Measurements from ENCODE around the gene TTLL3. TPM values are rescaled to one million over a fixed set of nuclear protein-coding genes. Genes with fewer than 3 reads are reported as not detected.

The TTLL3 gene
- total and polyA plus RNA-seq, 11 donors, result 4.7 to 30.3 (median 11.8) TPM

GRCh38 chr3:9797196-9797945 lies 12.7 kb upstream of the TTLL3 start:
- WGBS, 4 donors, result 85 to 93% (median 91%) methylated on average over 12 of the region's 12 CpGs
- Histone ChIP-seq H3K4me1 (peaks cover 0 to 40% (median 17%) of the 10 kb centered on the region in 12 donors), H3K27ac (no peak overlapping the region), H3K9me3 (no peaks in the 10 kb centered on the region), H3K4me3 (no peak overlapping the region), H3K27me3 (no peaks in the 10 kb centered on the region), H3K36me3 (peaks cover 5 to 76% (median 66%) of the 10 kb centered on the region in 9 donors)
- intact Hi-C loops (cut with DNase I), result loop anchor here in 2 of 10 donors (10.0 kb wide), 2 partner anchors 47 to 117 kb away; partner anchors contain the start of genes IL17RC (in 1 of the 2) and RPUSD3 (in 1 of the 2)
- ATAC-seq, result no peak
- TF ChIP-seq POLR2A (IDR thresholded peaks at IDR 0.05) (no peak), CTCF (IDR thresholded peaks at IDR 0.05) (no peak)
- DNase-seq, result no peak

GRCh38 chr3:9800529-9800928 lies 9.5 kb upstream of the TTLL3 start:
- TF ChIP-seq POLR2A (IDR thresholded peaks at IDR 0.05), result no peak
- peak in 2 of 12 donors; percentile 7 to 10 for TF ChIP-seq CTCF (IDR thresholded peaks at IDR 0.05)
- Histone ChIP-seq H3K4me3 (no peak overlapping the region), H3K27me3 (no peaks in the 10 kb centered on the region), H3K27ac (no peak overlapping the region), H3K9me3 (no peaks in the 10 kb centered on the region), H3K36me3 (peaks cover 5 to 99% (median 84%) of the 10 kb centered on the region in 9 donors), H3K4me1 (peaks cover 0 to 23% (median 6%) of the 10 kb centered on the region in 12 donors)
- DNase-seq, result no peak
- intact Hi-C loops (cut with DNase I), result no loop called here
- 80 to 89% (median 89%) methylated on average over 5 of the region's 5 CpGs for WGBS, 4 donors
- ATAC-seq, result no peak

- no peak for TF ChIP-seq CTCF (IDR thresholded peaks at IDR 0.05)
- TF ChIP-seq POLR2A (IDR thresholded peaks at IDR 0.05), result no peak
- intact Hi-C loops (cut with DNase I), result no loop called here
- Histone ChIP-seq H3K27me3 (no peaks in the 10 kb centered on the region), H3K4me1 (peaks cover 0 to 11% (median 5%) of the 10 kb centered on the region in 12 donors), H3K36me3 (peaks cover under 1 to 99% (median 91%) of the 10 kb centered on the region in 9 donors), H3K4me3 (no peak overlapping the region), H3K9me3 (no peaks in the 10 kb centered on the region), H3K27ac (peak overlapping the region in 11 of 12 donors; percentile 32 to 73 (median 57))
- ATAC-seq (peak; percentile 33 to 59 (median 40)), DNase-seq (no peak)
- WGBS, 4 donors, result 33 to 84% (median 61%) methylated on average over 1 of the region's 1 CpG
Observed at GRCh38 chr3:9803494-9803893, 6.6 kb upstream of the TTLL3 start.

GRCh38 chr3:9804996-9805395 lies 5.1 kb upstream of the TTLL3 start:
- Histone ChIP-seq H3K36me3 (peaks cover 0 to 85% (median 76%) of the 10 kb centered on the region in 9 donors), H3K27ac (no peak overlapping the region), H3K27me3 (no peaks in the 10 kb centered on the region), H3K9me3 (no peaks in the 10 kb centered on the region), H3K4me3 (no peak overlapping the region), H3K4me1 (peaks cover 0 to 20% (median 6%) of the 10 kb centered on the region in 12 donors)
- ATAC-seq (no peak), DNase-seq (no peak)
- 89 to 95% (median 93%) methylated on average over 5 of the region's 5 CpGs for WGBS, 4 donors
- TF ChIP-seq POLR2A (IDR thresholded peaks at IDR 0.05), result no peak
- TF ChIP-seq CTCF (IDR thresholded peaks at IDR 0.05), result no peak
- intact Hi-C loops (cut with DNase I), result no loop called here
